H1 (cell line): Measurements from ENCODE around the gene NRSN2. TPM values are rescaled to one million over a fixed set of nuclear protein-coding genes. Genes with fewer than 3 reads are reported as not detected.

Source experiments
- CTCF ChIA-PET: fragments of 300-600 bp; sonication (Branson Sonifier 250); formaldehyde crosslinking; loops from one replicate; lab custom pipeline; 2021; ENCODE audit not compliant: partially characterized antibody; lab: Charles Lee
- POLR2A ChIA-PET: fragments of 300-600 bp; sonication (Branson Sonifier 250); formaldehyde crosslinking; loops from one replicate; lab custom pipeline; 2021; ENCODE audit warnings: inconsistent platforms; ENCODE audit not compliant: partially characterized antibody; lab: Charles Lee
- DNase-seq, 2 experiments: peaks; one replicate each; pipeline versions ENCODE4 v3.0.0 to v3.0.0-alpha.2; 2010 to 2022; ENCODE audit warnings: low spot score in 2 of 2, low read depth in 1 of 2, mixed read lengths in 1 of 2
- FAIRE-seq: peaks from 2 replicates; lab custom pipeline; 2011; peaks lifted over from hg19 to GRCh38; lab: Jason Lieb, UNC
- H2AFZ ChIP-seq: 2 replicates; pipeline ENCODE4 v1.8.1; 2012; ENCODE audit warnings: low read length, inconsistent platforms
- H2AK5ac ChIP-seq: 2 replicates; pipeline ENCODE4 v1.6.1; 2013; ENCODE audit warnings: low read depth, low read length
- H2BK120ac ChIP-seq: replicated peaks from 2 replicates; pipeline ENCODE3; 2013; ENCODE audit warnings: low read depth, low read length, inconsistent platforms
- H2BK12ac ChIP-seq: 2 replicates; pipeline ENCODE4 v1.6.1; 2013; ENCODE audit warnings: low read depth, low read length
- H2BK15ac ChIP-seq: 2 replicates; pipeline ENCODE4 v1.6.1; 2013; ENCODE audit warnings: low read length
- H2BK20ac ChIP-seq: 2 replicates; pipeline ENCODE4 v1.6.1; 2013; ENCODE audit warnings: low read length
- H2BK5ac ChIP-seq: 2 replicates; pipeline ENCODE4 v1.6.1; 2013; ENCODE audit warnings: low read depth, low read length
- H3K14ac ChIP-seq: 2 replicates; pipeline ENCODE4 v1.6.1; 2013; ENCODE audit warnings: inconsistent platforms; ENCODE audit not compliant: insufficient read length
- H3K18ac ChIP-seq: 2 replicates; pipeline ENCODE4 v1.6.1; 2013; ENCODE audit warnings: low read length; ENCODE audit errors: extremely low read depth
- H3K23ac ChIP-seq: 2 replicates; pipeline ENCODE4 v1.6.1; 2013; ENCODE audit warnings: inconsistent platforms; ENCODE audit not compliant: insufficient read length
- H3K23me2 ChIP-seq: 2 replicates; pipeline ENCODE4 v1.6.1; 2013; ENCODE audit warnings: low read depth, low read length
- H3K27ac ChIP-seq: 2 replicates; pipeline ENCODE4 v1.6.1; 2011; ENCODE audit warnings: low read depth, low read length, inconsistent platforms
- H3K27me3 ChIP-seq, 4 experiments: replicated peaks in 1 of 4; 1 replicate in 1 of 4; 2 replicates in 3 of 4; pipeline versions ENCODE4 v1.6.1 to v1.8.1; 2011 to 2013; ENCODE audit warnings: low read length in 3 of 4, mild to moderate bottlenecking in 3 of 4, inconsistent platforms in 2 of 4, mixed read lengths in 2 of 4, moderate library complexity in 1 of 4; ENCODE audit not compliant: control insufficient read depth in 3 of 4, insufficient read depth in 3 of 4; ENCODE audit errors: extremely low read depth in 1 of 4
- H3K36me3 ChIP-seq, 4 experiments: 2 replicates each; pipeline versions ENCODE4 v1.6.1 to v1.8.1; 2011 to 2013; ENCODE audit warnings: mild to moderate bottlenecking in 4 of 4, low read length in 3 of 4, moderate library complexity in 2 of 4, control low read depth in 1 of 4, inconsistent platforms in 1 of 4; ENCODE audit not compliant: insufficient read depth in 4 of 4, control insufficient read depth in 2 of 4
- H3K4ac ChIP-seq: replicated peaks from 2 replicates; pipeline ENCODE3; 2013; ENCODE audit warnings: low read length, low read depth, mixed read lengths, inconsistent platforms; ENCODE audit not compliant: insufficient read length
- H3K4me1 ChIP-seq, 4 experiments: replicated peaks in 1 of 4; 1 replicate in 1 of 4; 2 replicates in 3 of 4; pipeline versions ENCODE4 v1.6.1 to v1.8.1; 2011 to 2013; ENCODE audit warnings: low read length in 3 of 4, inconsistent platforms in 2 of 4, mixed read lengths in 1 of 4; ENCODE audit not compliant: insufficient read depth in 4 of 4, control insufficient read depth in 3 of 4
- H3K4me2 ChIP-seq, 2 experiments: 2 replicates each; pipeline versions ENCODE4 v1.6.1 to v1.8.1; 2011 to 2013; ENCODE audit warnings: low read depth in 2 of 2, low read length in 2 of 2, control low read depth in 1 of 2, inconsistent platforms in 1 of 2, mild to moderate bottlenecking in 1 of 2; ENCODE audit not compliant: insufficient read depth in 1 of 2
- H3K4me3 ChIP-seq, 4 experiments: fragments of 200-600, 300-600 bp in 1 of 4; sonication (generic), shearing (Covaris generic), sonication (Bioruptor Twin) in 1 of 4; 2 replicates each; pipeline versions ENCODE4 v1.5.1 to v1.8.1; 2011 to 2016; ENCODE audit warnings: low read length in 4 of 4, low read depth in 3 of 4, control low read depth in 2 of 4, inconsistent platforms in 2 of 4, mild to moderate bottlenecking in 2 of 4, mixed read lengths in 1 of 4, moderate library complexity in 1 of 4; ENCODE audit not compliant: insufficient read depth in 2 of 4; ENCODE audit errors: extremely low read depth in 1 of 4
- H3K56ac ChIP-seq: replicated peaks from 2 replicates; pipeline ENCODE3; 2013; ENCODE audit warnings: low read depth, mild to moderate bottlenecking, mixed read lengths, low read length, inconsistent platforms; ENCODE audit not compliant: insufficient read length
- H3K79me1 ChIP-seq: 2 replicates; pipeline ENCODE4 v1.6.1; 2013; ENCODE audit warnings: low read depth, low read length, control low read depth
- H3K79me2 ChIP-seq, 2 experiments: 2 replicates each; pipeline versions ENCODE4 v1.6.1 to v1.8.1; 2012 to 2013; ENCODE audit warnings: low read length in 2 of 2, mild to moderate bottlenecking in 2 of 2, inconsistent platforms in 1 of 2; ENCODE audit not compliant: insufficient read depth in 2 of 2, control insufficient read depth in 1 of 2
- H3K9ac ChIP-seq, 4 experiments: replicated peaks in 1 of 4; 1 replicate in 1 of 4; 2 replicates in 3 of 4; pipeline versions ENCODE4 v1.6.1 to v1.8.1; 2011 to 2013; ENCODE audit warnings: low read depth in 3 of 4, low read length in 3 of 4, control low read depth in 2 of 4, mild to moderate bottlenecking in 2 of 4, moderate library complexity in 2 of 4, inconsistent platforms in 1 of 4; ENCODE audit errors: extremely low read depth in 1 of 4
- H3K9me3 ChIP-seq, 2 experiments: 2 replicates each; pipeline versions ENCODE4 v1.6.1 to v1.8.1; 2012 to 2013; ENCODE audit warnings: mild to moderate bottlenecking in 2 of 2, moderate library complexity in 2 of 2, control low read depth in 1 of 2, inconsistent platforms in 1 of 2, low read depth in 1 of 2, low read length in 1 of 2, mixed read lengths in 1 of 2; ENCODE audit not compliant: insufficient read depth in 2 of 2
- H4K20me1 ChIP-seq, 2 experiments: replicated peaks in 1 of 2; 2 replicates each; pipeline versions ENCODE3 to v1.8.1; 2011 to 2013; ENCODE audit warnings: inconsistent platforms in 2 of 2, low read length in 2 of 2, mild to moderate bottlenecking in 1 of 2; ENCODE audit not compliant: insufficient read depth in 2 of 2, control insufficient read depth in 1 of 2
- H4K5ac ChIP-seq: 2 replicates; pipeline ENCODE4 v1.6.1; 2013; ENCODE audit warnings: low read length, low read depth, mixed read lengths, inconsistent platforms; ENCODE audit not compliant: insufficient read length
- H4K8ac ChIP-seq: 2 replicates; pipeline ENCODE4 v1.8.0; 2013; ENCODE audit warnings: mild to moderate bottlenecking, moderate library complexity, low read length, inconsistent platforms; ENCODE audit not compliant: insufficient read depth; ENCODE audit errors: extremely low read depth
- H4K91ac ChIP-seq: replicated peaks from 2 replicates; pipeline ENCODE3; 2013; ENCODE audit warnings: low read length, mixed read lengths, inconsistent platforms; ENCODE audit not compliant: insufficient read length
- BACH1 ChIP-seq: IDR thresholded peaks from 2 replicates; pipeline ENCODE4 v1.6.1; 2012; ENCODE audit warnings: low read length, improper control_type of control experiment
- CTCF ChIP-seq, 3 experiments: IDR thresholded peaks; 1 replicate in 2 of 3; 2 replicates in 1 of 3; pipeline versions ENCODE4 v1.5.1 to v1.6.1; 2011; ENCODE audit warnings: low read length in 3 of 3, mild to moderate bottlenecking in 3 of 3, inconsistent platforms in 2 of 3, low read depth in 1 of 3, moderate library complexity in 1 of 3; ENCODE audit not compliant: insufficient read depth in 1 of 3; ENCODE audit errors: control extremely low read depth in 1 of 3
- EP300 ChIP-seq, 2 experiments: IDR thresholded peaks; 1 replicate in 1 of 2; 2 replicates in 1 of 2; pipeline ENCODE4 v1.6.1; 2011 to 2012; ENCODE audit warnings: low read depth in 2 of 2, low read length in 2 of 2, mild to moderate bottlenecking in 2 of 2, borderline replicate concordance in 1 of 2, inconsistent platforms in 1 of 2, moderate library complexity in 1 of 2
- EZH2 ChIP-seq: fragments of 200-600 bp; sonication (generic); IDR thresholded peaks from 2 replicates; pipeline ENCODE4 v1.7.1; 2012; ENCODE audit warnings: low read depth, mild to moderate bottlenecking, moderate library complexity, low read length, inconsistent platforms; ENCODE audit not compliant: severe bottlenecking
- GTF2F1 ChIP-seq: IDR thresholded peaks from 2 replicates; pipeline ENCODE4 v1.6.1; 2012; ENCODE audit warnings: low read depth, low read length, improper control_type of control experiment, borderline replicate concordance
- KDM5A ChIP-seq: fragments of 200-600 bp; IDR thresholded peaks from 2 replicates; pipeline ENCODE4 v1.7.1; 2012; ENCODE audit warnings: mild to moderate bottlenecking, low read length, inconsistent platforms, mixed read lengths
- SIN3A ChIP-seq, 2 experiments: IDR thresholded peaks in 1 of 2; conservative IDR thresholded peaks in 1 of 2; 2 replicates each; pipeline ENCODE4 v1.6.1; 2011 to 2012; ENCODE audit warnings: low read length in 2 of 2, improper control_type of control experiment in 1 of 2, low read depth in 1 of 2, mild to moderate bottlenecking in 1 of 2
- WGBS, 2 experiments: shearing (Covaris generic) in 1 of 2; methylation state at CpG; one replicate each; pipeline versions ENCODE4 v1.1.6 to v1.1.7; 2013 to 2015; ENCODE audit warnings: low lambda C conversion rate in 2 of 2, mixed read lengths in 2 of 2, inconsistent platforms in 1 of 2, low coverage in 1 of 2, missing lambda C conversion rate in 1 of 2; ENCODE audit not compliant: insufficient replicate concordance in 2 of 2, insufficient coverage in 1 of 2, insufficient read length in 1 of 2; ENCODE audit errors: extremely low coverage in 1 of 2, missing lambda C conversion rate in 1 of 2; 5-methylcytosine and 5-hydroxymethylcytosine counted together
- polyA plus RNA-seq, 7 experiments: library from polyadenylated mRNA; depleted of rRNA in 3 of 7; stranded (reverse) in 5 of 7; unstranded in 2 of 7; fragments of >200 nt in 5 of 7; fragments of 200-250 nt in 2 of 7; gene quantifications; 1 replicate in 5 of 7; 2 replicates in 1 of 7; 4 replicates in 1 of 7; pipeline versions ENCODE4 v1.2.1 to v1.2.3, GENCODE V29; 2011 to 2013; ENCODE audit warnings: missing spikeins in 2 of 7, mixed read lengths in 2 of 7
- total RNA-seq: library from RNA; stranded (reverse); fragmentation: NEBNext Ultra II Directional; extraction: Animal tissue kit (Norgen Biotek cat#: 25700); gene quantifications from 2 replicates; pipeline ENCODE4 v1.2.1, GENCODE V29; 2021

Gene NRSN2
- total and polyA plus RNA-seq, 2 of the 8 experiments (the other 6 are each of a cell fraction or from before 2014, with no cell fraction given): 19.4 to 33.3 TPM

- Histone ChIP-seq H2BK5ac (no peak overlapping the region), H3K14ac (no peak overlapping the region), H4K8ac (no peak overlapping the region), H2BK15ac (no peak overlapping the region), H2AFZ (no peak overlapping the region), H3K79me2 (peaks cover 0 to 2% of the 10 kb centered on the region in 2 experiments; a peak in 2 of 4 replicates), H3K36me3 (no peaks in the 10 kb centered on the region), H3K4me1 (peaks cover 19 to 28% (median 21%) of the 10 kb centered on the region in 4 experiments), H3K4me2 (no peak overlapping the region), H3K9ac (no peak overlapping the region), H3K4ac (no peak overlapping the region), H2AK5ac (no peak overlapping the region), H3K56ac (no peak overlapping the region), H2BK20ac (no peak overlapping the region), H3K79me1 (no peaks in the 10 kb centered on the region; the same call in 1 of the 2 replicates), H3K23ac (no peak overlapping the region), H3K18ac (no peak overlapping the region), H4K5ac (no peak overlapping the region), H4K20me1 (no peaks in the 10 kb centered on the region), H3K27me3 (peaks cover 0 to 2% (median 0%) of the 10 kb centered on the region in 4 experiments; a peak in 1 of 7 replicates), H3K4me3 (no peak overlapping the region), H3K9me3 (no peaks in the 10 kb centered on the region), H3K27ac (no peak overlapping the region), H2BK120ac (no peak overlapping the region), H3K23me2 (peaks cover 7% of the 10 kb centered on the region), H2BK12ac (no peak overlapping the region; the same call in 1 of the 2 replicates), H4K91ac (no peak overlapping the region)
- 84% methylated on average over 11 of the region's 11 CpGs; no CpG with 5 or more reads in 1 of the 2 experiments for WGBS, 2 experiments
- ChIA-PET POLR2A (interaction anchor here (0.8 kb wide), 1 partner anchor 238 kb away, joined by 3 read pairs; no protein-coding TSS in a partner anchor), CTCF (no interaction called here)
- FAIRE-seq (no peak), DNase-seq (no peak)
- TF ChIP-seq KDM5A (no peak), SIN3A (conservative IDR thresholded peaks at IDR 0.05 in 1 of 2, IDR thresholded peaks at IDR 0.05 in 1 of 2; ENCODE audit: low read depth in 1 of 2, low read length in 2 of 2) (no peak), CTCF (IDR thresholded peaks at IDR 0.05; ENCODE audit: control extremely low read depth in 1 of 3, insufficient read depth in 1 of 3, low read depth in 1 of 3, low read length in 3 of 3) (no peak), EZH2 (no peak), GTF2F1 (no peak), BACH1 (no peak), EP300 (IDR thresholded peaks at IDR 0.05; ENCODE audit: borderline replicate concordance in 1 of 2, low read depth in 2 of 2, low read length in 2 of 2) (no peak)
These were observed 41.2 kb upstream of the NRSN2 start for GRCh38 chr20:305745-306144.
